Measurements from ENCODE around the gene TOR3A. TPM values are rescaled to one million over a fixed set of nuclear protein-coding genes. Genes with fewer than 3 reads are reported as not detected.
A peak's percentile ranks its signal among the peaks of the same experiment; 100 is the strongest.
"Not testable (repeated sequence)": the region's sequence is repeated elsewhere in the genome, so short reads cannot be mapped to it uniquely, and the experiment has no call there.

The TOR3A gene
- total and polyA plus RNA-seq, 2 donors (not counting 3 experiments of a cell fraction or from before 2014, with no cell fraction given) = 14.9 to 16.7 TPM

DNA sequence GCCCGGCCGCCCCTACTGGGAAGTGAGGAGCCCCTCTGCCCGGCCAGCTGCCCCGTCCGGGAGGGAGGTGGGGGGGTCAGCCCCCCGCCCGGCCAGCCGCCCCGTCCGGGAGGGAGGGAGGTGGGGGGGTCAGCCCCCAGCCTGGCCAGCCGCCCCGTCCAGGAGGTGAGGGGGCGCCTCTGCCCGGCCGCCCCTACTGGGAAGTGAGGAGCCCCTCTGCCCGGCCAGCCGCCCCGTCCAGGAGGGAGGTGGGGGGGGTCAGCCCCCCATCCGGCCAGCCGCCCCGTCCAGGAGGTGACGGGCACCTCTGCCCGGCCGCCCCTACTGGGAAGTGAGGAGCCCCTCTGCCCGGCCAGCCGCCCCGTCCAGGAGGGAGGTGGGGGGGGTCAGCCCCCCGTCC lies 53.8 kb downstream of the TOR3A start:
- H3K4me1 ChIP-seq (ENCODE audit: control insufficient read depth, extremely low read depth, insufficient read depth, low read length) = peaks cover 35% of the 10 kb centered on the region
- H3K9me1 ChIP-seq (replicated peaks; ENCODE audit: control insufficient read depth, extremely low read depth, insufficient read depth, low read length); DNase-seq (ENCODE audit: low read depth, low spot score); BruUV-seq (replicated peaks); intact Hi-C loops (cut with micrococcal nuclease); CTCF ChIA-PET; H2AFZ ChIP-seq (ENCODE audit: low read depth, low read length); H3K27me3 ChIP-seq (ENCODE audit: control insufficient read depth in 2 of 2, insufficient read depth in 2 of 2, low read length in 2 of 2); H3K27ac ChIP-seq (ENCODE audit: insufficient read depth, low read depth, low read length); H3K4me2 ChIP-seq (ENCODE audit: insufficient read depth, low read length); FAIRE-seq; H3K4me3 ChIP-seq (replicated peaks in 1 of 3; ENCODE audit: insufficient read depth in 1 of 3, low read depth in 1 of 3, low read length in 3 of 3); POLR2A ChIA-PET; H3K9ac ChIP-seq (replicated peaks; ENCODE audit: extremely low read depth, insufficient read depth, low read length); dilution Hi-C loops (cut with MboI; ENCODE audit: extremely low pct_ligation_motif_present, low sequenced_read_pairs); H3K9me3 ChIP-seq (replicated peaks; ENCODE audit: control insufficient read depth, insufficient read depth, low read length): not testable (repeated sequence)
- peaks cover 10 to 23% of the 10 kb centered on the region in 2 experiments for H3K36me3 ChIP-seq (ENCODE audit: control insufficient read depth in 2 of 2, extremely low read depth in 1 of 2, insufficient read depth in 2 of 2, low read length in 2 of 2)
- peaks cover 85% of the 10 kb centered on the region for H3K79me2 ChIP-seq (ENCODE audit: control insufficient read depth, insufficient read depth, low read length)
- H4K20me1 ChIP-seq (replicated peaks; ENCODE audit: control insufficient read depth, extremely low read depth, insufficient read depth, low read length) = peaks cover 18% of the 10 kb centered on the region

DNA sequence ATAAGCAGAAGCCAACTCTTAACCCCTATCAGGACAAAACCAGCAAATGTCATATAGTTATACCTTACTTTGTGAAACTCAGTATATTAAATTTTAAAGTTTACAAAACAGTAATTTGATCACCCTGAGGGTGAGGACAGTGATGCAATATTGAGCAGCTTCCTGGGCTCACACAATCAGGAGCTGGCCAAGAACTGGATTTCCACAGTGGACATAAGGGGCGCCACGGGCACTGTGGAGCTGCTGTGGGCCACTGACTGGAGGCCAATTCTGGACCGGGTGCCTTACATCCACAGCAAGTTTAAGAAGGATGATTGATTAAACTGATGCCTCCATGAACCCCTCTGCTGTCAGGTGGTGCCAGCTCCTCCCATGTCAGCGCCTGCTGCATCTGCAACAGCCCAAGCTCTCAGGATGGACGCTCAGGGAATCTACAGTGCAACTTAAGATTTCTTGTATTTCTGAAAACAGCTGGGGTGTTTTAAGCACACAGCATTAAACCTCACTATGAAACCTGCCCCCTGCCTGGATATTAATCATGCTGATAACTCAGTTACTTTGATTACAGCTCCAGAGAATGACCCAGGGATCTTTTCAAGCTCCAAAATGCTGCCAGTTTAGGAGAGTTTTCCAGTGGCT lies 55.9 kb downstream of the TOR3A start:
- Histone ChIP-seq H3K4me3 (replicated peaks in 1 of 3; ENCODE audit: insufficient read depth in 1 of 3, low read depth in 1 of 3, low read length in 3 of 3) (peak overlapping the region in 2 of 3 experiments; percentile 7 to 21), H3K4me2 (ENCODE audit: insufficient read depth, low read length) (peak overlapping the region; percentile 53), H3K27ac (ENCODE audit: insufficient read depth, low read depth, low read length) (no peak overlapping the region), H3K27me3 (ENCODE audit: control insufficient read depth in 2 of 2, insufficient read depth in 2 of 2, low read length in 2 of 2) (no peaks in the 10 kb centered on the region), H3K36me3 (ENCODE audit: control insufficient read depth in 2 of 2, extremely low read depth in 1 of 2, insufficient read depth in 2 of 2, low read length in 2 of 2) (peaks cover 10 to 16% of the 10 kb centered on the region in 2 experiments), H3K9me3 (replicated peaks; ENCODE audit: control insufficient read depth, insufficient read depth, low read length) (no peaks in the 10 kb centered on the region), H3K4me1 (ENCODE audit: control insufficient read depth, extremely low read depth, insufficient read depth, low read length) (peaks cover 32% of the 10 kb centered on the region), H4K20me1 (replicated peaks; ENCODE audit: control insufficient read depth, extremely low read depth, insufficient read depth, low read length) (peaks cover 11% of the 10 kb centered on the region), H2AFZ (ENCODE audit: low read depth, low read length) (no peak overlapping the region), H3K9me1 (replicated peaks; ENCODE audit: control insufficient read depth, extremely low read depth, insufficient read depth, low read length) (no peaks in the 10 kb centered on the region), H3K9ac (replicated peaks; ENCODE audit: extremely low read depth, insufficient read depth, low read length) (no peak overlapping the region), H3K79me2 (ENCODE audit: control insufficient read depth, insufficient read depth, low read length) (peaks cover 75% of the 10 kb centered on the region)
- no peak for TF ChIP-seq POLR2A (IDR thresholded peaks at IDR 0.05; ENCODE audit: low read depth, low read length)
- TF ChIP-seq, protein P1, sequence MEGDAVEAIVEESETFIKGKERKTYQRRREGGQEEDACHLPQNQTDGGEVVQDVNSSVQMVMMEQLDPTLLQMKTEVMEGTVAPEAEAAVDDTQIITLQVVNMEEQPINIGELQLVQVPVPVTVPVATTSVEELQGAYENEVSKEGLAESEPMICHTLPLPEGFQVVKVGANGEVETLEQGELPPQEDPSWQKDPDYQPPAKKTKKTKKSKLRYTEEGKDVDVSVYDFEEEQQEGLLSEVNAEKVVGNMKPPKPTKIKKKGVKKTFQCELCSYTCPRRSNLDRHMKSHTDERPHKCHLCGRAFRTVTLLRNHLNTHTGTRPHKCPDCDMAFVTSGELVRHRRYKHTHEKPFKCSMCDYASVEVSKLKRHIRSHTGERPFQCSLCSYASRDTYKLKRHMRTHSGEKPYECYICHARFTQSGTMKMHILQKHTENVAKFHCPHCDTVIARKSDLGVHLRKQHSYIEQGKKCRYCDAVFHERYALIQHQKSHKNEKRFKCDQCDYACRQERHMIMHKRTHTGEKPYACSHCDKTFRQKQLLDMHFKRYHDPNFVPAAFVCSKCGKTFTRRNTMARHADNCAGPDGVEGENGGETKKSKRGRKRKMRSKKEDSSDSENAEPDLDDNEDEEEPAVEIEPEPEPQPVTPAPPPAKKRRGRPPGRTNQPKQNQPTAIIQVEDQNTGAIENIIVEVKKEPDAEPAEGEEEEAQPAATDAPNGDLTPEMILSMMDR (IDR thresholded peaks at IDR 0.05; ENCODE audit: extremely low read depth in 1 of 2, insufficient read depth in 1 of 2, low read depth in 1 of 2, low read length in 2 of 2) = no peak
- no peak for TF ChIP-seq FOS (IDR thresholded peaks at IDR 0.05; ENCODE audit: borderline replicate concordance, insufficient read depth, low read length)
- TF ChIP-seq JUN (IDR thresholded peaks at IDR 0.05; ENCODE audit: borderline replicate concordance, insufficient read depth, insufficient read length, low read depth) = no peak
- no peak for TF ChIP-seq POLR2AphosphoS5 (IDR thresholded peaks at IDR 0.05; ENCODE audit: insufficient read depth, low read depth, low read length)
- no peak for TF ChIP-seq GATA2 (IDR thresholded peaks at IDR 0.05; ENCODE audit: insufficient read depth, insufficient read length, low read depth, low read length)
- TF ChIP-seq, protein P2, sequence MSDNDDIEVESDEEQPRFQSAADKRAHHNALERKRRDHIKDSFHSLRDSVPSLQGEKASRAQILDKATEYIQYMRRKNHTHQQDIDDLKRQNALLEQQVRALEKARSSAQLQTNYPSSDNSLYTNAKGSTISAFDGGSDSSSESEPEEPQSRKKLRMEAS (IDR thresholded peaks at IDR 0.05; ENCODE audit: insufficient read depth, insufficient read length) = no peak
- TF ChIP-seq EZH2 (IDR thresholded peaks at IDR 0.05; ENCODE audit: borderline replicate concordance, low read depth, low read length, severe bottlenecking) = no peak
- TF ChIP-seq MYC (IDR thresholded peaks at IDR 0.05; ENCODE audit: low read depth, low read length) = no peak
- FAIRE-seq = no peak
- ChIA-PET CTCF (interaction anchor here (1.3 to 1.4 kb wide), 2 partner anchors 17 to 44 kb away, joined by 3 to 6 read pairs; no protein-coding TSS in a partner anchor), POLR2A (no interaction called here)
- no TSS peak for BruUV-seq (replicated peaks)
- dilution Hi-C loops (cut with MboI; ENCODE audit: extremely low pct_ligation_motif_present, low sequenced_read_pairs) (no loop called here), intact Hi-C loops (cut with micrococcal nuclease) (no loop called here)
- no peak for DNase-seq (ENCODE audit: low read depth, low spot score)
